Activated CD4-positive, alpha-beta T cell treated with anti-CD3 and anti-CD28 coated beads, Interleukin-2, amount 10 ng/mL, durations not matched to agents 7 days and 5 days (primary cell): Measurements from ENCODE around the gene ALDH1L1. TPM values are rescaled to one million over a fixed set of nuclear protein-coding genes. Genes with fewer than 3 reads are reported as not detected.

Experiments
- CTCF ChIA-PET: fragments of 350-600 bp; sonication (Branson Sonifier 250); formaldehyde crosslinking; loops from one replicate; lab custom pipeline; 2021; ENCODE audit warnings: antibody characterized with exemption; lab: Charles Lee
- POLR2A ChIA-PET: fragments of 350-600 bp; sonication (Branson Sonifier 250); formaldehyde crosslinking; loops from one replicate; lab custom pipeline; 2021; ENCODE audit warnings: antibody characterized with exemption; lab: Charles Lee
- DNase-seq: peaks from one replicate; pipeline ENCODE4 v3.0.0-alpha.2; 2020
- H3K27ac Mint-ChIP-seq: one replicate; pipeline ENCODE4 v1.8.0; 2021; ENCODE audit warnings: mild to moderate bottlenecking, moderate library complexity, mixed read lengths
- H3K27me3 Mint-ChIP-seq: one replicate; pipeline ENCODE4 v1.8.0; 2021; ENCODE audit warnings: mixed read lengths
- H3K36me3 Mint-ChIP-seq: one replicate; pipeline ENCODE4 v1.8.0; 2021; ENCODE audit warnings: low read depth, mixed read lengths
- H3K4me1 Mint-ChIP-seq: one replicate; pipeline ENCODE4 v1.8.0; 2021; ENCODE audit warnings: mixed read lengths
- H3K4me3 Mint-ChIP-seq: one replicate; pipeline ENCODE4 v1.8.0; 2021; ENCODE audit warnings: mild to moderate bottlenecking, moderate library complexity, mixed read lengths
- H3K9me3 Mint-ChIP-seq: one replicate; pipeline ENCODE4 v1.8.0; 2021; ENCODE audit warnings: mixed read lengths
- total RNA-seq, 2 experiments: library from RNA; stranded (reverse); gene quantifications; one replicate each; pipeline ENCODE4 v1.2.3, GENCODE V29; 2021

The ALDH1L1 gene
- total RNA-seq, 2 experiments from 2014 or later, result not detected

- Mint-ChIP-seq H3K4me1 (no peaks in the 10 kb centered on the region), H3K4me3 (no peak overlapping the region), H3K27me3 (no peaks in the 10 kb centered on the region), H3K27ac (no peak overlapping the region), H3K9me3 (no peaks in the 10 kb centered on the region), H3K36me3 (no peaks in the 10 kb centered on the region)
- ChIA-PET POLR2A (no interaction called here), CTCF (interaction anchor here (0.5 kb wide), 1 partner anchor 1190 kb away, joined by 3 read pairs; no protein-coding TSS in a partner anchor)
- no peak for DNase-seq
These were observed 73.0 kb downstream of the ALDH1L1 start for GRCh38 chr3:126107203-126107939.

GRCh38 chr3:126106336-126107202, 73.8 kb downstream of the ALDH1L1 start:
- POLR2A ChIA-PET, result no interaction called here
- CTCF ChIA-PET, result interaction anchor here (0.5 kb wide), 1 partner anchor 1191 kb away, joined by 3 read pairs; no protein-coding TSS in a partner anchor

DNA sequence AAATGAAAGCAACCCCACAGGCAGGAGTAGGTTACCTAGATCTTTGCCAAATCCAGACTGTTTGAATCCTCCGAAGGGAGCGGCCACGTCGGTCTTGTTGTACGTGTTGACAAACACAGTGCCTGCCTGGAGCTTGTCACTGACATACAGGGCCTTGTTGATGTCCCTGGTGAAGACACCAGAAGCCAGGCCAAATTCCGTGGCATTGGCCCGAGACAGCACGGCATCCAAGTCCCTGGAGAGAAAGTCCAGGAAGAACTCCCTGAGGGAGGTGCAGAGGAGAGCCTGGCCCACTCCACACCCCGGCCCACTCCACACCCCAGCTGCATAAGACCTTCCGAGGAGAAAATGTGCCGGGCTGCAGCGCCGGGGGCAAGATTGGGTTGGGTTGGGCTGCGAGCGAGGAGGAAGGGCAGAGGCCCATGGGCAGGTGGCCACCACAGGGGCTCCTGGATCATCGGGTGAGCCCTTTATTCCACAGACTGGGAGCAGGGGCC, 74.6 kb downstream of the ALDH1L1 start:
- Mint-ChIP-seq H3K27ac (no peak overlapping the region), H3K9me3 (no peaks in the 10 kb centered on the region), H3K27me3 (no peaks in the 10 kb centered on the region), H3K4me3 (no peak overlapping the region), H3K36me3 (no peaks in the 10 kb centered on the region), H3K4me1 (no peaks in the 10 kb centered on the region)
- ChIA-PET CTCF (no interaction called here), POLR2A (no interaction called here)
- DNase-seq, result no peak

More at GRCh38 chr3:126106336-126107202, 73.8 kb downstream of the ALDH1L1 start:
- Mint-ChIP-seq H3K27me3 (no peaks in the 10 kb centered on the region), H3K36me3 (no peaks in the 10 kb centered on the region), H3K4me1 (no peaks in the 10 kb centered on the region), H3K27ac (no peak overlapping the region), H3K9me3 (no peaks in the 10 kb centered on the region), H3K4me3 (no peak overlapping the region)
- no peak for DNase-seq

GRCh38 chr3:126104742-126105605, 75.4 kb downstream of the ALDH1L1 start:
- Mint-ChIP-seq H3K4me3 (no peak overlapping the region), H3K36me3 (no peaks in the 10 kb centered on the region), H3K27ac (no peak overlapping the region), H3K9me3 (no peaks in the 10 kb centered on the region), H3K4me1 (no peaks in the 10 kb centered on the region), H3K27me3 (no peaks in the 10 kb centered on the region)
- ChIA-PET CTCF (no interaction called here), POLR2A (no interaction called here)
- DNase-seq, result no peak

DNA sequence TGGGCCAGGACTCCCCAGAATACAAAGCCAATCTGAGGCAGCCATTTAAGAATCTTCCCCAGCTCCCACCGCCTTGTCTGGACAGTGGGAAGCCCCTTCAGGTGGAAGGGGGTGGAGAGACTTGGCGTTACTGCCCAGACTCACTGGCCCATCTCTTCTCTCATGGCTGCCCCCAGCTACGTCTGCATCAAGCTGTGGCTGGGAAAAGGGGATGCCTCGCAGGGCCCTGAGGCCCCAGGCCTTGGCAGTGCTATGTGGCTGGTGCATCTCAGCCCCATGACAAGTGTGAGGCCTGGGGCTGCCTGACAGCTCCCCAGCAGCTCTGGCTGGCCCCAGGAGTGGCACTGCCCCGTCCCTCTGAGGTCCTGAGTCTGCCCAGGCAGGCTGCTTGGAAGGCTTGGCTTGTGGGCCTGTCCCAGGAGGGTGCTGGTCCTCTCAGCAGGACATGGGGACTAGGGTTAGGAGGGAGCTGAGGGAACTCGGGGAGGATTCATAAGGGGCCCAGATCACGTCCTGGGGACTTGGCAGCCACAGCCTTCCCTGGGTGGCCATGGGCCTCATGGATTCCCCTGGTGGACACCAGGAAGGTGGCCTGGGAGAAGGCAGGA, 76.3 kb downstream of the ALDH1L1 start:
- no peak for DNase-seq
- Mint-ChIP-seq H3K4me1 (no peaks in the 10 kb centered on the region), H3K36me3 (no peaks in the 10 kb centered on the region), H3K9me3 (no peaks in the 10 kb centered on the region), H3K27ac (no peak overlapping the region), H3K4me3 (no peak overlapping the region), H3K27me3 (no peaks in the 10 kb centered on the region)
- ChIA-PET CTCF (no interaction called here), POLR2A (no interaction called here)

- Mint-ChIP-seq H3K9me3 (no peaks in the 10 kb centered on the region), H3K36me3 (no peaks in the 10 kb centered on the region), H3K27ac (no peak overlapping the region), H3K4me1 (no peaks in the 10 kb centered on the region), H3K4me3 (no peak overlapping the region), H3K27me3 (no peaks in the 10 kb centered on the region)
- ChIA-PET CTCF (no interaction called here), POLR2A (no interaction called here)
- no peak for DNase-seq
These were observed 77.0 kb downstream of the ALDH1L1 start for GRCh38 chr3:126103121-126104027.

DNA sequence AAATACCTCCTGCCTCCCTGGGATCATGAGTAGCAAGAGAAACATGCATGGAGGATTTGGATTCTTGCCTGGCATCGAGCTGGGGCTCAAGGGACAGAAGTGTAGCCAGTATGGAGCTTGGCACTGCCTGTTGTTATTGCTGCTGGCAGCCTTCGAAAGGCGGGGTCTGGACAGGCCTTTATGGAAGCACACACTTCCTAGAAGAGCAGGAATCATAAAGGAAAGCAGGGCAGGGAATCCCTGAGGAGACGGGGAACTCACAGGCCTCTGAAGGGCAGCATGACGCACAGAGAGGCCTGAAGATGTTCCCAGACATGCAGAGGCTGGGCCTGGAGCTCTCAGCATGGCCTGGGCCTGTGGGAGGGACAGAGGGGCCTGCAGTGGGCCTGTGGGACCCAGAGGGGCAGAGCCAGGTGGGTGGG, 77.8 kb downstream of the ALDH1L1 start:
- Mint-ChIP-seq H3K4me1 (no peaks in the 10 kb centered on the region), H3K27ac (no peak overlapping the region), H3K27me3 (no peaks in the 10 kb centered on the region), H3K9me3 (no peaks in the 10 kb centered on the region), H3K36me3 (no peaks in the 10 kb centered on the region), H3K4me3 (no peak overlapping the region)
- no peak for DNase-seq
- ChIA-PET CTCF (no interaction called here), POLR2A (no interaction called here)

- H3K27me3 Mint-ChIP-seq, result no peaks in the 10 kb centered on the region
- no peak overlapping the region for H3K27ac Mint-ChIP-seq
- H3K9me3 Mint-ChIP-seq, result peaks cover under 1% of the 10 kb centered on the region
- POLR2A ChIA-PET, result no interaction called here
- CTCF ChIA-PET, result no interaction called here
- H3K4me3 Mint-ChIP-seq, result no peak overlapping the region
- no peaks in the 10 kb centered on the region for H3K36me3 Mint-ChIP-seq
- no peak for DNase-seq
- no peaks in the 10 kb centered on the region for H3K4me1 Mint-ChIP-seq
These were observed 78.4 kb downstream of the ALDH1L1 start for GRCh38 chr3:126102011-126102410.

- Mint-ChIP-seq H3K36me3 (no peaks in the 10 kb centered on the region), H3K9me3 (peaks cover 2% of the 10 kb centered on the region), H3K4me3 (no peak overlapping the region), H3K4me1 (no peaks in the 10 kb centered on the region), H3K27ac (no peak overlapping the region), H3K27me3 (no peaks in the 10 kb centered on the region)
- ChIA-PET CTCF (no interaction called here), POLR2A (no interaction called here)
- no peak for DNase-seq
These were observed 78.8 kb downstream of the ALDH1L1 start for GRCh38 chr3:126101521-126101982.

- Mint-ChIP-seq H3K9me3 (peaks cover 5% of the 10 kb centered on the region), H3K36me3 (no peaks in the 10 kb centered on the region), H3K27me3 (no peaks in the 10 kb centered on the region), H3K27ac (no peak overlapping the region), H3K4me3 (no peak overlapping the region), H3K4me1 (no peaks in the 10 kb centered on the region)
- CTCF ChIA-PET, result no interaction called here
- DNase-seq, result no peak
- POLR2A ChIA-PET, result no interaction called here
These were observed 79.6 kb downstream of the ALDH1L1 start for GRCh38 chr3:126100634-126101301.

DNA sequence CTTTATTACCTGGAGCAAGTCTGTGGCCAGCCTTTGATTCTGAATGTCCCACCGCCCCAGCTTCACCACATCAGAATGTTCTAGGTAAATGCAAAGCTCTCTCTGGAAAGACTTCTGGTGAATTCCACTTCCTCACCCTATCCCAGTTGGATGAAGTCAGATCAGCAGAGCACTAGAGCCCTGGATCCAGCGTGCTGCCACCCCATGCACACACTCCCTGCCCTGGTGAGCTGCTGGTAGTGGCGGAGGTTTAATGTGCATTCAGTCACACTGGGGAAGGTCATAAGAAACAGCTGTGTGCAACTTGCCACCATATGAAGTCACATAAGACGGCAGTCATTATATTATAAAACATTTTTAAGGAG, 80.1 kb downstream of the ALDH1L1 start:
- Mint-ChIP-seq H3K4me3 (no peak overlapping the region), H3K9me3 (peaks cover 9% of the 10 kb centered on the region), H3K27ac (no peak overlapping the region), H3K27me3 (no peaks in the 10 kb centered on the region), H3K36me3 (no peaks in the 10 kb centered on the region), H3K4me1 (no peaks in the 10 kb centered on the region)
- DNase-seq, result no peak
- POLR2A ChIA-PET, result no interaction called here
- CTCF ChIA-PET, result no interaction called here
